B cell (primary cell): ENCODE data around the gene NCK1. TPM values are rescaled to one million over a fixed set of nuclear protein-coding genes. Genes with fewer than 3 reads are reported as not detected.
A peak's percentile ranks its signal among the peaks of the same experiment; 100 is the strongest.

Source experiments
- ATAC-seq: fragments of 200-7000 bp; cut with Tn5 transposase; one replicate; pipeline ENCODE4 v1.10.0; 2021; ENCODE audit warnings: low read depth, mild to moderate bottlenecking, moderate number of reproducible peaks, moderate library complexity
- CTCF ChIA-PET: fragments of 350-600 bp; sonication (Branson Sonifier 250); formaldehyde crosslinking; loops from one replicate; lab custom pipeline; 2021; ENCODE audit warnings: antibody characterized with exemption, inconsistent platforms; lab: Charles Lee
- POLR2A ChIA-PET: fragments of 350-600 bp; sonication (Branson Sonifier 250); formaldehyde crosslinking; loops from one replicate; lab custom pipeline; 2021; ENCODE audit warnings: antibody characterized with exemption; lab: Charles Lee
- DNase-seq: peaks from one replicate; pipeline ENCODE4 v3.0.0; 2013
- H2AFZ ChIP-seq: 2 replicates; pipeline ENCODE4 v1.6.1; 2012; ENCODE audit warnings: mild to moderate bottlenecking, low read depth, low read length; ENCODE audit not compliant: insufficient read depth, poor library complexity, severe bottlenecking
- H3K27ac ChIP-seq, 2 donors: 1 replicate in 1 of 2; 2 replicates in 1 of 2; pipeline ENCODE4 v1.5.1; 2012 to 2013; ENCODE audit warnings: low read length in 2 of 2, mild to moderate bottlenecking in 2 of 2, moderate library complexity in 1 of 2
- H3K27me3 ChIP-seq, 4 experiments: fragments of 200-600 bp in 1 of 4; sonication (generic) in 1 of 4; replicated peaks in 1 of 4; 1 replicate in 2 of 4; 2 replicates in 2 of 4; pipeline versions ENCODE4 v1.6.1 to v1.7.0; 2013 to 2016; ENCODE audit warnings: low read length in 3 of 4, mild to moderate bottlenecking in 2 of 4, mixed read lengths in 1 of 4, moderate library complexity in 1 of 4; ENCODE audit not compliant: insufficient read depth in 4 of 4, control insufficient read depth in 3 of 4; ENCODE audit errors: control extremely low read depth in 1 of 4
- H3K36me3 ChIP-seq, 2 experiments: replicated peaks in 1 of 2; 1 replicate in 1 of 2; 2 replicates in 1 of 2; pipeline versions ENCODE4 v1.6.1 to v1.7.1; 2013; ENCODE audit warnings: low read length in 1 of 2; ENCODE audit not compliant: insufficient read depth in 2 of 2, control insufficient read depth in 1 of 2; ENCODE audit errors: control extremely low read depth in 1 of 2, extremely low read depth in 1 of 2
- H3K4me1 ChIP-seq, 2 donors: fragments of 200-600 bp in 1 of 2; sonication (generic) in 1 of 2; 1 replicate in 1 of 2; 2 replicates in 1 of 2; pipeline versions ENCODE4 v1.5.1 to v1.6.1; 2013 to 2017; ENCODE audit warnings: low read length in 2 of 2; ENCODE audit not compliant: control insufficient read depth in 2 of 2, insufficient read depth in 2 of 2
- H3K4me2 ChIP-seq: replicated peaks from 2 replicates; pipeline ENCODE3; 2012; ENCODE audit warnings: mild to moderate bottlenecking, low read depth, low read length; ENCODE audit not compliant: poor library complexity, severe bottlenecking
- H3K4me3 ChIP-seq, 5 experiments: fragments of 200-600 bp in 1 of 5; sonication (generic) in 1 of 5; 1 replicate in 3 of 5; 2 replicates in 2 of 5; pipeline versions ENCODE4 v1.5.1 to v1.7.0; 2011 to 2016; ENCODE audit warnings: low read length in 4 of 5, mild to moderate bottlenecking in 4 of 5, low read depth in 2 of 5, control low read depth in 1 of 5, moderate library complexity in 1 of 5; ENCODE audit not compliant: insufficient read depth in 1 of 5; ENCODE audit errors: control extremely low read depth in 1 of 5, extremely low read depth in 1 of 5
- H3K79me2 ChIP-seq: fragments of 200-600 bp; sonication (generic); one replicate; pipeline ENCODE4 v1.6.0; 2016; ENCODE audit warnings: low read length; ENCODE audit not compliant: control insufficient read depth, insufficient read depth
- H3K9ac ChIP-seq: fragments of 200-600 bp; sonication (generic); 2 replicates; pipeline ENCODE4 v1.6.1; 2017; ENCODE audit warnings: mild to moderate bottlenecking, low read length, moderate library complexity
- H3K9me3 ChIP-seq, 3 donors: one replicate each; pipeline versions ENCODE4 v1.6.1 to v1.7.1; 2013; ENCODE audit warnings: low read length in 2 of 3; ENCODE audit not compliant: control insufficient read depth in 2 of 3, insufficient read depth in 1 of 3; ENCODE audit errors: control extremely low read depth in 1 of 3
- H4K20me1 ChIP-seq: 2 replicates; pipeline ENCODE4 v1.6.0; 2012; ENCODE audit warnings: mild to moderate bottlenecking, low read length; ENCODE audit not compliant: insufficient read depth, control insufficient read depth, poor library complexity, severe bottlenecking
- H3K27ac Mint-ChIP-seq: one replicate; pipeline ENCODE4 v1.8.0; 2021; ENCODE audit warnings: mixed read lengths
- H3K27me3 Mint-ChIP-seq: one replicate; pipeline ENCODE4 v1.8.0; 2021; ENCODE audit warnings: mixed read lengths
- H3K4me1 Mint-ChIP-seq: one replicate; pipeline ENCODE4 v1.8.0; 2021; ENCODE audit warnings: mixed read lengths
- H3K4me3 Mint-ChIP-seq: one replicate; pipeline ENCODE4 v1.8.0; 2021; ENCODE audit warnings: mixed read lengths
- H3K9me3 Mint-ChIP-seq: one replicate; pipeline ENCODE4 v1.8.0; 2022; ENCODE audit warnings: mixed read lengths; ENCODE audit not compliant: insufficient read depth
- CTCF ChIP-seq: fragments of 200-600 bp; IDR thresholded peaks from one replicate; pipeline ENCODE4 v1.8.0; 2022; ENCODE audit warnings: antibody characterized with exemption, mild to moderate bottlenecking
- EZH2 ChIP-seq: IDR thresholded peaks from 2 replicates; pipeline ENCODE4 v1.6.1; 2012; ENCODE audit warnings: borderline replicate concordance, low read depth, mild to moderate bottlenecking, moderate library complexity, low read length; ENCODE audit not compliant: insufficient read depth, poor library complexity, severe bottlenecking
- WGBS: methylation state at CpG from one replicate; pipeline ENCODE4 v1.1.5; 2013; ENCODE audit warnings: missing lambda C conversion rate; ENCODE audit not compliant: insufficient coverage; 5-methylcytosine and 5-hydroxymethylcytosine counted together
- intact Hi-C: fragments of 100-400 bp; cut with micrococcal nuclease; formaldehyde crosslinking; loops from one replicate; pipeline ENCODE4 v1.10.0; 2022
- polyA plus RNA-seq: library from polyadenylated mRNA; depleted of rRNA; stranded (reverse); fragments of >200 nt; gene quantifications from 2 replicates; pipeline ENCODE4 v1.2.3, GENCODE V29; 2012
- total RNA-seq, 2 donors: library from RNA; stranded (reverse); fragments of 120-200 nt in 1 of 2; gene quantifications; 1 replicate in 1 of 2; 2 replicates in 1 of 2; pipeline versions ENCODE4 v1.2.3 to v1.2.4, GENCODE V29; 2013 to 2022

NCK1 gene
- total and polyA plus RNA-seq, 2 donors (not counting 1 experiment from before 2014, with no cell fraction given), result 12.6 to 32.4 TPM

DNA sequence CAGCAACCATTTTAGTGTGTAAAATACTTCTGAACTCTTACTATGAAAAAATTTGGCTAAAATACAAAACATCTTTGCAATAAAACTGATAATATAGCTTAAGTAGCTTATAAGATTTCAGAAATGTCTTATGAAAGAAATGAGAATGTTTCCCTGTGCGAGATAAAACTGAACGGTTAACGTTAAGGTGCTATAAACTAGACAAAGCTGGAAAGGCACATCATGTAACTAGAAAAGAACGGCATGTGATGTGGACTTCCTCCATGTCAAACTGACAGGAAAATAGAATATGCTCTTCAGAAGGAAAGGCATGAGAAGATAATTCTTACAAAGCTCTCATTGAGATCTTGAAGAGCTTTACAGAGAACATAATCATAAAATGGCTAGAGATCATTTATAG lies 36.5 kb downstream of the NCK1 start:
- WGBS, result 80% methylated on average over 3 of the region's 4 CpGs

More for the DNA sequence above, 36.5 kb downstream of the NCK1 start:
- no peak overlapping the region for H3K4me2 ChIP-seq
- H3K4me3 ChIP-seq, result no peak overlapping the region
- H3K9ac ChIP-seq, result no peak overlapping the region
- H4K20me1 ChIP-seq, result peaks cover 23% of the 10 kb centered on the region
- CTCF ChIA-PET, result interaction anchor here (0.6 to 1.7 kb wide), 2 partner anchors 145 to 146 kb away, joined by 3 to 4 read pairs; partner anchors contain the start of gene STAG1
- no peak for DNase-seq
- H3K27ac Mint-ChIP-seq, result peak overlapping the region; percentile 44
- H3K9me3 ChIP-seq, result peaks cover 0 to 5% (median 4%) of the 10 kb centered on the region in 3 donors
- H2AFZ ChIP-seq, result no peak overlapping the region
- H3K36me3 ChIP-seq, result peaks cover 0 to 7% of the 10 kb centered on the region in 2 experiments
- H3K4me1 ChIP-seq, result peaks cover 23 to 58% of the 10 kb centered on the region in 2 donors
- no peaks in the 10 kb centered on the region for H3K9me3 Mint-ChIP-seq
- TF ChIP-seq CTCF (no peak), EZH2 (no peak)
- H3K27me3 ChIP-seq, result no peaks in the 10 kb centered on the region
- ATAC-seq, result no peak
- intact Hi-C loops, result no loop called here
- POLR2A ChIA-PET, result no interaction called here
- H3K79me2 ChIP-seq, result peaks cover 91% of the 10 kb centered on the region
- H3K27me3 Mint-ChIP-seq, result no peaks in the 10 kb centered on the region
- peak overlapping the region in 1 of 2 donors; percentile 36 for H3K27ac ChIP-seq
- peak overlapping the region; percentile 30 for H3K4me3 Mint-ChIP-seq
- peaks cover 72% of the 10 kb centered on the region for H3K4me1 Mint-ChIP-seq
